Ishikawa (cell line): ENCODE data around the gene OR8H3.

Source experiments
- CEBPB ChIP-seq: IDR thresholded peaks from 2 replicates; pipeline ENCODE4 v1.6.1; 2012
- CREB1 ChIP-seq: IDR thresholded peaks from 2 replicates; pipeline ENCODE4 v1.6.1; 2012; ENCODE audit warnings: low read depth
- EGR1 ChIP-seq: IDR thresholded peaks from 2 replicates; pipeline ENCODE4 v1.6.1; 2012
- EP300 ChIP-seq: IDR thresholded peaks from 2 replicates; pipeline ENCODE4 v1.6.1; 2012; ENCODE audit warnings: borderline replicate concordance
- FOXM1 ChIP-seq: IDR thresholded peaks from 2 replicates; pipeline ENCODE4 v1.6.1; 2012; ENCODE audit warnings: low read depth, borderline replicate concordance
- MAX ChIP-seq: IDR thresholded peaks from 2 replicates; pipeline ENCODE4 v1.6.1; 2012
- NFIC ChIP-seq: IDR thresholded peaks from 2 replicates; pipeline ENCODE4 v1.6.1; 2012
- RAD21 ChIP-seq: IDR thresholded peaks from 2 replicates; pipeline ENCODE4 v1.6.1; 2012; ENCODE audit warnings: low read depth
- REST ChIP-seq: IDR thresholded peaks from 2 replicates; pipeline ENCODE4 v1.6.1; 2012; ENCODE audit warnings: low read depth, mild to moderate bottlenecking
- TAF1 ChIP-seq: IDR thresholded peaks from 2 replicates; pipeline ENCODE4 v1.6.1; 2012; ENCODE audit warnings: low read depth, mild to moderate bottlenecking
- TCF12 ChIP-seq: IDR thresholded peaks from 2 replicates; pipeline ENCODE4 v1.6.1; 2012; ENCODE audit warnings: low read depth
- TEAD4 ChIP-seq: IDR thresholded peaks from 2 replicates; pipeline ENCODE4 v1.6.1; 2012
- USF1 ChIP-seq: IDR thresholded peaks from 2 replicates; pipeline ENCODE4 v1.6.1; 2012
- YY1 ChIP-seq: IDR thresholded peaks from 2 replicates; pipeline ENCODE4 v1.6.1; 2012; ENCODE audit warnings: low read depth
- ZBTB7A ChIP-seq: IDR thresholded peaks from 2 replicates; pipeline ENCODE4 v1.6.1; 2012; ENCODE audit warnings: low read depth

Gene OR8H3

GRCh38 chr11:56122073-56122472 is at the start of gene OR8H3:
TSS of gene OR8H3 (plus strand) at chr11:56122373. CDS start at chr11:56122373, 0 bp downstream.
- TF ChIP-seq REST: no peak
- TF ChIP-seq NFIC: no peak
- TF ChIP-seq MAX: no peak
- TF ChIP-seq TCF12: no peak
- TF ChIP-seq TAF1: no peak
- no peak for TF ChIP-seq CEBPB
- TF ChIP-seq RAD21: no peak
- TF ChIP-seq TEAD4: no peak
- TF ChIP-seq EP300: no peak
- no peak for TF ChIP-seq ZBTB7A
- no peak for TF ChIP-seq USF1
- TF ChIP-seq YY1: no peak
- TF ChIP-seq CREB1: no peak
- TF ChIP-seq FOXM1: no peak
- TF ChIP-seq EGR1: no peak

GRCh38 chr11:56089697-56090096 is 32.5 kb upstream of the OR8H3 start:
- TF ChIP-seq FOXM1 (no peak), MAX (no peak), USF1 (no peak), REST (no peak), EP300 (no peak), EGR1 (no peak), TCF12 (no peak), CEBPB (no peak), TAF1 (no peak), CREB1 (no peak), YY1 (no peak), ZBTB7A (no peak), TEAD4 (no peak), RAD21 (no peak), NFIC (no peak)

GRCh38 chr11:56093008-56093407 is 29.2 kb upstream of the OR8H3 start, which contains the start of gene OR8I2:
TSS of gene OR8I2 (plus strand) at chr11:56093308. CDS start at chr11:56093308, 0 bp downstream.
- TF ChIP-seq MAX: no peak
- no peak for TF ChIP-seq CEBPB
- no peak for TF ChIP-seq NFIC
- TF ChIP-seq USF1: no peak
- TF ChIP-seq RAD21: no peak
- no peak for TF ChIP-seq FOXM1
- TF ChIP-seq ZBTB7A: no peak
- no peak for TF ChIP-seq CREB1
- TF ChIP-seq EGR1: no peak
- TF ChIP-seq YY1: no peak
- no peak for TF ChIP-seq TCF12
- no peak for TF ChIP-seq REST
- no peak for TF ChIP-seq EP300
- TF ChIP-seq TEAD4: no peak

- TF ChIP-seq TEAD4 (no peak), ZBTB7A (no peak), YY1 (no peak), MAX (no peak)
These were observed 18.9 kb upstream of the OR8H3 start, which contains the start of gene OR8H2 for GRCh38 chr11:56103210-56103737. TSS of gene OR8H2 (plus strand) at chr11:56103687. CDS start at chr11:56105043, 1,356 bp downstream.
